ENCODE results near the gene TAF11L2.
"Not testable (repeated sequence)": the region's sequence is repeated elsewhere in the genome, so short reads cannot be mapped to it uniquely, and the experiment has no call there.

DNA sequence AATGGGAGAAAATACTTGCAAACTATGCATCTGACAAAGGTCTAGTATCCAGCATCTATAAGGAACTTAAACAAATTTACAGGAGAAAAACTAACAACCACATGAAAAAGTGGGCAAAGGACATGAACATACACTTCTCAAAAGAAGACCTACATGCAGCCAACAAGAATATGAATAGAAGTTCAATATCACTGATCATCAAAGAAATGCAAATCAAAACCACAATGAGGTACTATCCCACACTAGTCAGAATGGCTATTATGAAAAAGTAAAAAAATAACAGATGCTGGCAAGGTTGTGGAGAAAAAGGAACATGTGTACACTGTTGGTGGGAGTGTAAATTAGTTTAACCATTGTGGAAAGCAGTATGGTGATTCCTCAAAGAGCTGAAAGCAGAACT, 23.0 kb upstream of the TAF11L2 start:
- not testable (repeated sequence) for TF ChIP-seq CTCF (IDR thresholded peaks at IDR 0.05; ENCODE audit: poor library complexity); EZH2 (IDR thresholded peaks at IDR 0.05; ENCODE audit: borderline replicate concordance); EZH2phosphoT487 (IDR thresholded peaks at IDR 0.05; ENCODE audit: low read depth, severe bottlenecking, unreplicated experiment)

Measured in hepatocyte (in vitro differentiated cells).